Measurements from ENCODE around the gene LPIN1. TPM values are rescaled to one million over a fixed set of nuclear protein-coding genes. Genes with fewer than 3 reads are reported as not detected.

LPIN1 gene
- total and polyA plus RNA-seq, 2 of the 8 experiments (the other 6 are each of a cell fraction or from before 2014, with no cell fraction given), result 4.3 to 9.8 TPM

- Histone ChIP-seq H3K27me3 (replicated peaks in 1 of 4; ENCODE audit: control insufficient read depth in 3 of 4, extremely low read depth in 1 of 4, insufficient read depth in 3 of 4, low read length in 3 of 4) (peaks cover 0 to 5% (median 0%) of the 10 kb centered on the region in 4 experiments; a peak in 2 of 7 replicates), H3K27ac (ENCODE audit: low read depth, low read length) (no peak overlapping the region), H3K4me1 (replicated peaks in 1 of 4; ENCODE audit: control insufficient read depth in 3 of 4, insufficient read depth in 4 of 4, low read length in 3 of 4) (peaks cover 6 to 33% (median 23%) of the 10 kb centered on the region in 4 experiments), H3K4me2 (ENCODE audit: insufficient read depth in 1 of 2, low read depth in 2 of 2, low read length in 2 of 2) (peak overlapping the region in 1 of 2 experiments; percentile 31; a peak in 1 of 4 replicates), H3K9me3 (ENCODE audit: insufficient read depth in 2 of 2, low read depth in 1 of 2, low read length in 1 of 2) (no peaks in the 10 kb centered on the region), H4K5ac (ENCODE audit: insufficient read length, low read depth, low read length) (no peak overlapping the region), H3K79me2 (ENCODE audit: control insufficient read depth in 1 of 2, insufficient read depth in 2 of 2, low read length in 2 of 2) (peaks cover 0 to 4% of the 10 kb centered on the region in 2 experiments; a peak in 1 of 4 replicates), H3K18ac (ENCODE audit: extremely low read depth, low read length) (peak overlapping the region; percentile 81), H2AFZ (ENCODE audit: low read length) (no peak overlapping the region), H3K56ac (replicated peaks; ENCODE audit: insufficient read length, low read depth, low read length) (no peak overlapping the region), H2AK5ac (ENCODE audit: low read depth, low read length) (no peak overlapping the region), H3K23ac (ENCODE audit: insufficient read length) (no peak overlapping the region), H2BK120ac (replicated peaks; ENCODE audit: low read depth, low read length) (no peak overlapping the region), H2BK5ac (ENCODE audit: low read depth, low read length) (peak overlapping the region; percentile 67; the same call in 1 of the 2 replicates), H4K91ac (replicated peaks; ENCODE audit: insufficient read length, low read length) (no peak overlapping the region), H2BK12ac (ENCODE audit: low read depth, low read length) (peak overlapping the region; percentile 65; the same call in 1 of the 2 replicates), H3K4me3 (ENCODE audit: extremely low read depth in 1 of 4, insufficient read depth in 2 of 4, low read depth in 3 of 4, low read length in 4 of 4) (no peak overlapping the region), H3K36me3 (ENCODE audit: control insufficient read depth in 2 of 4, insufficient read depth in 4 of 4, low read length in 3 of 4) (no peaks in the 10 kb centered on the region), H3K79me1 (ENCODE audit: low read depth, low read length) (no peaks in the 10 kb centered on the region; the same call in 1 of the 2 replicates), H3K9ac (replicated peaks in 1 of 4; ENCODE audit: extremely low read depth in 1 of 4, low read depth in 3 of 4, low read length in 3 of 4) (no peak overlapping the region), H3K4ac (replicated peaks; ENCODE audit: insufficient read length, low read depth, low read length) (no peak overlapping the region), H4K8ac (ENCODE audit: extremely low read depth, insufficient read depth, low read length) (no peak overlapping the region), H2BK20ac (ENCODE audit: low read length) (no peak overlapping the region), H2BK15ac (ENCODE audit: low read length) (0 out of 2 replicates have a peak overlapping the region, but pooled peaks have one; percentile 55), H3K23me2 (ENCODE audit: low read depth, low read length) (peaks cover 4% of the 10 kb centered on the region), H4K20me1 (replicated peaks in 1 of 2; ENCODE audit: control insufficient read depth in 1 of 2, insufficient read depth in 2 of 2, low read length in 2 of 2) (no peaks in the 10 kb centered on the region), H3K14ac (ENCODE audit: insufficient read length) (no peak overlapping the region)
- 87% methylated on average over 7 of the region's 7 CpGs; no CpG with 5 or more reads in 1 of the 2 experiments for WGBS, 2 experiments (ENCODE audit: extremely low coverage in 1 of 2, insufficient coverage in 1 of 2, insufficient read length in 1 of 2, insufficient replicate concordance in 2 of 2, low coverage in 1 of 2, low lambda C conversion rate in 2 of 2, missing lambda C conversion rate in 1 of 2)
- ChIA-PET CTCF (ENCODE audit: partially characterized antibody) (interaction anchor here (0.5 to 10.4 kb wide), 26 partner anchors 9 to 413 kb away, joined by 3 to 217 read pairs (median 6); partner anchors contain the start of gene NTSR2), POLR2A (ENCODE audit: partially characterized antibody) (no interaction called here)
- DNase-seq (ENCODE audit: low read depth in 1 of 2, low spot score in 2 of 2), result no peak
- FAIRE-seq, result no peak
- no peak for TF ChIP-seq SIN3A (conservative IDR thresholded peaks at IDR 0.05 in 1 of 2, IDR thresholded peaks at IDR 0.05 in 1 of 2; ENCODE audit: low read depth in 1 of 2, low read length in 2 of 2)
- TF ChIP-seq, protein P1, sequence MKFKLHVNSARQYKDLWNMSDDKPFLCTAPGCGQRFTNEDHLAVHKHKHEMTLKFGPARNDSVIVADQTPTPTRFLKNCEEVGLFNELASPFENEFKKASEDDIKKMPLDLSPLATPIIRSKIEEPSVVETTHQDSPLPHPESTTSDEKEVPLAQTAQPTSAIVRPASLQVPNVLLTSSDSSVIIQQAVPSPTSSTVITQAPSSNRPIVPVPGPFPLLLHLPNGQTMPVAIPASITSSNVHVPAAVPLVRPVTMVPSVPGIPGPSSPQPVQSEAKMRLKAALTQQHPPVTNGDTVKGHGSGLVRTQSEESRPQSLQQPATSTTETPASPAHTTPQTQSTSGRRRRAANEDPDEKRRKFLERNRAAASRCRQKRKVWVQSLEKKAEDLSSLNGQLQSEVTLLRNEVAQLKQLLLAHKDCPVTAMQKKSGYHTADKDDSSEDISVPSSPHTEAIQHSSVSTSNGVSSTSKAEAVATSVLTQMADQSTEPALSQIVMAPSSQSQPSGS (IDR thresholded peaks at IDR 0.05; ENCODE audit: low read length), result no peak
- TF ChIP-seq, protein P2, sequence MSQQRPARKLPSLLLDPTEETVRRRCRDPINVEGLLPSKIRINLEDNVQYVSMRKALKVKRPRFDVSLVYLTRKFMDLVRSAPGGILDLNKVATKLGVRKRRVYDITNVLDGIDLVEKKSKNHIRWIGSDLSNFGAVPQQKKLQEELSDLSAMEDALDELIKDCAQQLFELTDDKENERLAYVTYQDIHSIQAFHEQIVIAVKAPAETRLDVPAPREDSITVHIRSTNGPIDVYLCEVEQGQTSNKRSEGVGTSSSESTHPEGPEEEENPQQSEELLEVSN (IDR thresholded peaks at IDR 0.05), result no peak
- no peak for TF ChIP-seq PHF8 (conservative IDR thresholded peaks at IDR 0.05; ENCODE audit: low read depth, low read length)
- no peak for TF ChIP-seq SUZ12 (IDR thresholded peaks at IDR 0.05; ENCODE audit: low read length)
- no peak for TF ChIP-seq RAD21 (IDR thresholded peaks at IDR 0.05 in 1 of 2, conservative IDR thresholded peaks at IDR 0.05 in 1 of 2; ENCODE audit: low read depth in 2 of 2, low read length in 2 of 2)
- TF ChIP-seq SRF (IDR thresholded peaks at IDR 0.05; ENCODE audit: low read depth, low read length), result no peak
- no peak for TF ChIP-seq POU5F1 (IDR thresholded peaks at IDR 0.05; ENCODE audit: low read depth, low read length)
- no peak for TF ChIP-seq MAX (IDR thresholded peaks at IDR 0.05)
- no peak for TF ChIP-seq CEBPB (IDR thresholded peaks at IDR 0.05; ENCODE audit: low read depth, low read length)
Measured at GRCh38 chr2:11743366-11743765, 3.1 kb upstream of the LPIN1 start.

All from H1 (cell line).